SU-DHL-6 (cell line): ENCODE measurements around the gene DUSP12.

Experiments used
- H2AFZ ChIP-seq: fragments of 200-600 bp; sonication (generic); 2 replicates; pipeline ENCODE4 v1.6.1; 2014; ENCODE audit warnings: low read depth, mild to moderate bottlenecking, moderate library complexity, mixed read lengths, antibody characterized with exemption, low read length; ENCODE audit not compliant: severe bottlenecking
- H3F3A ChIP-seq: fragments of 200-600 bp; shearing (Covaris generic); 2 replicates; pipeline ENCODE4 v1.6.0; 2016; ENCODE audit warnings: antibody characterized with exemption, mild to moderate bottlenecking; ENCODE audit not compliant: insufficient read depth
- H3K27ac ChIP-seq: fragments of 200-600 bp; sonication (generic); 2 replicates; pipeline ENCODE4 v1.5.1; 2016; ENCODE audit warnings: low read depth, mild to moderate bottlenecking, low read length, moderate library complexity, mixed read lengths
- H3K27me3 ChIP-seq: fragments of 200-600 bp; sonication (generic), shearing (Covaris generic); 2 replicates; pipeline ENCODE4 v1.6.0; 2014; ENCODE audit warnings: mild to moderate bottlenecking, low read length
- H3K36me3 ChIP-seq: fragments of 200-600 bp; sonication (generic); 2 replicates; pipeline ENCODE4 v1.6.1; 2014; ENCODE audit warnings: mild to moderate bottlenecking, low read length, mixed read lengths
- H3K4me2 ChIP-seq: fragments of 300-600, 200-600 bp; shearing (Covaris generic), sonication (generic); 2 replicates; pipeline ENCODE4 v1.6.0; 2014; ENCODE audit warnings: low read length, low read depth, mild to moderate bottlenecking; ENCODE audit not compliant: poor library complexity, severe bottlenecking
- H3K4me3 ChIP-seq: fragments of 200-600 bp; sonication (generic); 2 replicates; pipeline ENCODE4 v1.5.1; 2014; ENCODE audit warnings: antibody characterized with exemption, low read length, mild to moderate bottlenecking, mixed read lengths; ENCODE audit not compliant: insufficient read depth, poor library complexity, severe bottlenecking
- H3K79me2 ChIP-seq: fragments of 200-600 bp; sonication (generic); 2 replicates; pipeline ENCODE4 v1.6.1; 2014; ENCODE audit warnings: mild to moderate bottlenecking, low read length, moderate library complexity; ENCODE audit not compliant: insufficient read depth
- H3K9ac ChIP-seq: fragments of 200-600 bp; sonication (generic); 2 replicates; pipeline ENCODE4 v1.7.0; 2014; ENCODE audit warnings: mild to moderate bottlenecking, low read length
- H3K9me2 ChIP-seq: fragments of 200-600 bp; sonication (generic); replicated peaks from 2 replicates; pipeline ENCODE4 v1.6.1; 2014; ENCODE audit warnings: low read length; ENCODE audit not compliant: insufficient read depth
- H3K9me3 ChIP-seq: fragments of 200-600 bp; sonication (generic); 2 replicates; pipeline ENCODE4 v1.6.1; 2014; ENCODE audit warnings: low read length, mixed read lengths; ENCODE audit not compliant: insufficient read depth
- H4K20me1 ChIP-seq: fragments of 200-600 bp; sonication (generic); 2 replicates; pipeline ENCODE4 v1.6.1; 2014; ENCODE audit warnings: low read depth, mild to moderate bottlenecking, antibody characterized with exemption, low read length, moderate library complexity, mixed read lengths
- EZH2phosphoT487 ChIP-seq: fragments of 200-600 bp; sonication (generic), shearing (Covaris generic); conservative IDR thresholded peaks from 2 replicates; pipeline ENCODE4 v1.6.1; 2018; ENCODE audit warnings: mild to moderate bottlenecking, antibody characterized with exemption, low read length, moderate library complexity, mixed read lengths
- TF ChIP-seq, protein P1 (sequence below): fragments of 200-600 bp; sonication (generic); IDR thresholded peaks from one replicate; pipeline ENCODE4 v1.5.1; 2017; ENCODE audit warnings: antibody characterized with exemption, mild to moderate bottlenecking, low read length, moderate library complexity; ENCODE audit not compliant: insufficient read depth, poor library complexity, severe bottlenecking

DUSP12 gene

DNA sequence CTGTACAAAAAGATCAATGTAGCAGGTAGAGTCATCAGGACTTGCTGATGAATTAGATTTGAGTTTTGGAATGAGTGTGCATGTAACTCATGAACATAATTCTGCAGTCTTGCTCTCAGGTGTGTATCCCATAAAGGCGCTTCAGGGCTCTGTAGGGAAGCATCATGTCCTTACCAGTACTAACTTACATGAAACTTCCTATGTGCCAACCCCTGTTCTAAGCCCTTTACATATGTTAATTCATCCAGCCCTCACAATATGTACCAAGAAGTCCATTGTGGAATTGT, 30.3 kb upstream of the DUSP12 start:
- H2AFZ ChIP-seq, result no peak overlapping the region
- peaks cover 25% of the 10 kb centered on the region for H3F3A ChIP-seq
- peak overlapping the region; percentile 77 for H3K27ac ChIP-seq
- H3K27me3 ChIP-seq, result no peaks in the 10 kb centered on the region
- no peaks in the 10 kb centered on the region for H3K36me3 ChIP-seq
- H3K9ac ChIP-seq, result peak overlapping the region; percentile 15; the same call in 1 of the 2 replicates
- peak overlapping the region; percentile 57 for H3K4me2 ChIP-seq
- no peak overlapping the region for H3K4me3 ChIP-seq
- no peaks in the 10 kb centered on the region for H3K9me3 ChIP-seq
- H4K20me1 ChIP-seq, result no peaks in the 10 kb centered on the region
- H3K79me2 ChIP-seq, result no peaks in the 10 kb centered on the region
- no peaks in the 10 kb centered on the region for H3K9me2 ChIP-seq
- TF ChIP-seq EZH2phosphoT487, result no peak
- TF ChIP-seq, protein P1, sequence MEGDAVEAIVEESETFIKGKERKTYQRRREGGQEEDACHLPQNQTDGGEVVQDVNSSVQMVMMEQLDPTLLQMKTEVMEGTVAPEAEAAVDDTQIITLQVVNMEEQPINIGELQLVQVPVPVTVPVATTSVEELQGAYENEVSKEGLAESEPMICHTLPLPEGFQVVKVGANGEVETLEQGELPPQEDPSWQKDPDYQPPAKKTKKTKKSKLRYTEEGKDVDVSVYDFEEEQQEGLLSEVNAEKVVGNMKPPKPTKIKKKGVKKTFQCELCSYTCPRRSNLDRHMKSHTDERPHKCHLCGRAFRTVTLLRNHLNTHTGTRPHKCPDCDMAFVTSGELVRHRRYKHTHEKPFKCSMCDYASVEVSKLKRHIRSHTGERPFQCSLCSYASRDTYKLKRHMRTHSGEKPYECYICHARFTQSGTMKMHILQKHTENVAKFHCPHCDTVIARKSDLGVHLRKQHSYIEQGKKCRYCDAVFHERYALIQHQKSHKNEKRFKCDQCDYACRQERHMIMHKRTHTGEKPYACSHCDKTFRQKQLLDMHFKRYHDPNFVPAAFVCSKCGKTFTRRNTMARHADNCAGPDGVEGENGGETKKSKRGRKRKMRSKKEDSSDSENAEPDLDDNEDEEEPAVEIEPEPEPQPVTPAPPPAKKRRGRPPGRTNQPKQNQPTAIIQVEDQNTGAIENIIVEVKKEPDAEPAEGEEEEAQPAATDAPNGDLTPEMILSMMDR, result no peak

DNA sequence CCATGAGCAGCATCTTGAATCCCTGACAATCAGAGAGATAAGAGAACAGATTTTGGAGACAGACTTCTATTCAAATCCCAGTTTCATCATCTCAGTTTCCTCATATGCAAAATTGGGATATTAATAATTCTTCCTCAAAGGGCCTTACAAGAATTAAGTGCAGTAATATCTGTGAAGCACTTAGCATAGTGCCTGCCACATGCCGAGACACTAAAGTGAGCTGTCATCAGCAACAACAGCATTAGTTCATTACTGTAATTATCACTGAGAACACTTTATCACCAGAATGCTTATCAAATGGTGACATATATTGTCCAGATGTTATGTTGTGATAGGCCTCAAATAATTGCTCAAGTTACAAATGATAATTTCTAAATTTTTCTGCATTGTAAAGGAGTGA, 29.2 kb upstream of the DUSP12 start:
- no peaks in the 10 kb centered on the region for H4K20me1 ChIP-seq
- peak overlapping the region; percentile 18 for H3K4me2 ChIP-seq
- H3K79me2 ChIP-seq, result no peaks in the 10 kb centered on the region
- H3K36me3 ChIP-seq, result no peaks in the 10 kb centered on the region
- no peak overlapping the region for H3K27ac ChIP-seq
- no peak for TF ChIP-seq EZH2phosphoT487
- TF ChIP-seq, protein P1, result no peak
- H3K9me2 ChIP-seq, result no peaks in the 10 kb centered on the region
- no peak overlapping the region for H2AFZ ChIP-seq
- H3K4me3 ChIP-seq, result no peak overlapping the region
- peaks cover 14% of the 10 kb centered on the region for H3F3A ChIP-seq
- H3K9ac ChIP-seq, result no peak overlapping the region
- no peaks in the 10 kb centered on the region for H3K9me3 ChIP-seq
- no peaks in the 10 kb centered on the region for H3K27me3 ChIP-seq

DNA sequence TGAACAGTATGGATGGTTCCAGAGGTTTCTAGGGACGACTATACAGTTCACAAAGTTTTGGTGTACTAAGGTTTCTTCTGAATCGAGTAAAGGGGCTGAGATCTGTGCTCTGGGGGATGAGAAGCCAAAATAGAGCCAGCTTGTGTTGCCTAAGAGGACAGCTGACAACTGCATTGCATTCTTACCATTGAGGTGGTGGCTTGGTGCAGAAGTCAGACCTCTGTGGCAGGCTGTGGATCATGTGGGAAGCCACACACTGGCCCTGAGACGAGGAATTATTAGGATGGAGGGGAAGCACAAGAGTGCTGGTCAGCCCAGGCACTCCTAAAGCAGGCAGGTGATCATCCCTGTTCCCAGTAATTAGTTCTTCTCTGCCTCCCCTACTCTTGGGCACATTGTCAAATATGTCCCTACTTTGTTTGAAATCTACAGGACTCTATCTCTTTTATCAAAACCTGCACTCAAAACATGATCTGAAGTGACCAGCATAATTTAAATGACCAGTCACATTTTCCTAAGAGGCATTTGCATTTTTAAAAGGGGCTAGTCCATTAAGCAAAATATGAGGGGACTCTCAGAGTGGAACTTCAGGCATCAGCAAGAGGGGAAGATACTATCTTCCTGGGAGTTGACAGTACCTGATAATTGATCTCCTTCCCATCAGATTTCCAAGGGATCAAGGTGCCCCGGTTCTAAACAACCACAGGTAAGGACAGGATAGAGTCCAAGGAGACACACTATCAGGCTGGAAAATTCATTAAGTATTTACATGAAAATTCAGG, 28.4 kb upstream of the DUSP12 start, which contains the start of gene FCRLB:
TSS of gene FCRLB (plus strand) at position 589 of the 782 bp plus-strand sequence. CDS start 1,129 bp downstream, outside the sequence.
- Histone ChIP-seq H2AFZ (no peak within 1 kb of the TSS), H3K79me2 (no peaks in the 10 kb centered on the region), H3K27ac (no peak within 1 kb of the TSS), H3F3A (peaks cover 13% of the 10 kb centered on the region), H3K9me2 (no peaks in the 10 kb centered on the region), H3K36me3 (no peaks in the 10 kb centered on the region), H3K4me2 (peak within 1 kb of the TSS; percentile 18), H3K4me3 (no peak within 1 kb of the TSS), H3K27me3 (no peaks in the 10 kb centered on the region), H3K9me3 (no peaks in the 10 kb centered on the region), H3K9ac (no peak within 1 kb of the TSS), H4K20me1 (no peaks in the 10 kb centered on the region)
- TF ChIP-seq EZH2phosphoT487, result no peak
- TF ChIP-seq, protein P1, result no peak
